ENCODE data around the gene SLC26A9.
A peak's percentile ranks its signal among the peaks of the same experiment; 100 is the strongest.

SLC26A9 gene

GRCh38 chr1:205965036-205965884, 22.0 kb upstream of the SLC26A9 start:
- no peak for DNase-seq (ENCODE audit: low spot score)
- TF ChIP-seq CTCF (IDR thresholded peaks at IDR 0.05; ENCODE audit: extremely low read depth, missing control alignments): no peak

- DNase-seq (ENCODE audit: low spot score): no peak
- no peak for TF ChIP-seq CTCF (IDR thresholded peaks at IDR 0.05; ENCODE audit: extremely low read depth, missing control alignments)
These were observed 20.3 kb upstream of the SLC26A9 start for GRCh38 chr1:205963352-205964155.

DNA sequence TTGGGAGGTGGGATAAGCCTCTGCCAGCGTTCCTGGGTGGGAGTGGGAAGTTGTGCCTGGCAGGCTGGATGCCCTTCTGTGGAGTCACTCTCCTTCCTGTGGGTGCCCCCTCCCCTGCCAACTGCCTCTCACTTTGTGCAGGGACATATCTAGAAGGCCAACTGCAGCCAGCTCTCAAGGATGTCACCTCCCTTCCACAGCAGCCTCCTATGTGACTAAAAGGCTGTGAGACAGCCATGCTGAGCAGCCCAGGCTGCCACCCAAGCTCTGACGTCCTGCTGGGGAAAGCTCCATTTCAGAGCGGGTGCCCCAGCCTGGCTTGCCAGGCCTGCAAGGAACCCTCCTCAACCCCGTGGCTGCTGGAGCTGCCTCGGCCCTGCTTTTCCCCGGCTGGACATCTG, 19.6 kb upstream of the SLC26A9 start:
- DNase-seq (ENCODE audit: low spot score): no peak
- TF ChIP-seq CTCF (IDR thresholded peaks at IDR 0.05; ENCODE audit: extremely low read depth, missing control alignments): no peak

GRCh38 chr1:205961991-205962820, 18.9 kb upstream of the SLC26A9 start:
- no peak for TF ChIP-seq CTCF (IDR thresholded peaks at IDR 0.05; ENCODE audit: extremely low read depth, missing control alignments)
- no peak for DNase-seq (ENCODE audit: low spot score)

- peak; percentile 59 for DNase-seq (ENCODE audit: low spot score)
- no peak for TF ChIP-seq CTCF (IDR thresholded peaks at IDR 0.05; ENCODE audit: extremely low read depth, missing control alignments)
These were observed 18.1 kb upstream of the SLC26A9 start for GRCh38 chr1:205961405-205961804.

DNA sequence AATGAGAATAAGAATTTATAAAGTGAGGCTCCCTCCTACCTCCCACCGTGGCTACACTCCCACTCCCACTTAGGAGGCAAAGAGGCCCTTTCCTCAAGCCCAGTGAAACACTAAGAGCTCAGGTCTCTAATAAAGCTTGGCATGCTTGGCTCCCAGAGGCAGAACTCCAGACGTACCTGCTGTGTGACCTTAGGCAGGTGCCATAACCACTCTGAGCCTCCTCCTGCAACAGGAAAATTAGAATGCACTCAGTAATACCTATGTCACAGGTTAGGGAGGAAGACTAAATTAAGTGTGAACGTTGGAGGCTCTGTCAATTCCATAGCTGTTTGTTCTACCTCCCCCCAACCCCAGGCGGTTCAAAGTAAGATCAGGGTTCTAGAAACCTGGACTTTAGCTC, 16.5 kb upstream of the SLC26A9 start:
- DNase-seq (ENCODE audit: low spot score): no peak
- no peak for TF ChIP-seq CTCF (IDR thresholded peaks at IDR 0.05; ENCODE audit: extremely low read depth, missing control alignments)
